NCI-H69 (cell line): Measurements from ENCODE around the gene TFCP2.

ENCODE experiments used
- DNase-seq: peaks from one replicate; lab custom pipeline; 2025; lab: John Stamatoyannopoulos, UW

Gene TFCP2

DNA sequence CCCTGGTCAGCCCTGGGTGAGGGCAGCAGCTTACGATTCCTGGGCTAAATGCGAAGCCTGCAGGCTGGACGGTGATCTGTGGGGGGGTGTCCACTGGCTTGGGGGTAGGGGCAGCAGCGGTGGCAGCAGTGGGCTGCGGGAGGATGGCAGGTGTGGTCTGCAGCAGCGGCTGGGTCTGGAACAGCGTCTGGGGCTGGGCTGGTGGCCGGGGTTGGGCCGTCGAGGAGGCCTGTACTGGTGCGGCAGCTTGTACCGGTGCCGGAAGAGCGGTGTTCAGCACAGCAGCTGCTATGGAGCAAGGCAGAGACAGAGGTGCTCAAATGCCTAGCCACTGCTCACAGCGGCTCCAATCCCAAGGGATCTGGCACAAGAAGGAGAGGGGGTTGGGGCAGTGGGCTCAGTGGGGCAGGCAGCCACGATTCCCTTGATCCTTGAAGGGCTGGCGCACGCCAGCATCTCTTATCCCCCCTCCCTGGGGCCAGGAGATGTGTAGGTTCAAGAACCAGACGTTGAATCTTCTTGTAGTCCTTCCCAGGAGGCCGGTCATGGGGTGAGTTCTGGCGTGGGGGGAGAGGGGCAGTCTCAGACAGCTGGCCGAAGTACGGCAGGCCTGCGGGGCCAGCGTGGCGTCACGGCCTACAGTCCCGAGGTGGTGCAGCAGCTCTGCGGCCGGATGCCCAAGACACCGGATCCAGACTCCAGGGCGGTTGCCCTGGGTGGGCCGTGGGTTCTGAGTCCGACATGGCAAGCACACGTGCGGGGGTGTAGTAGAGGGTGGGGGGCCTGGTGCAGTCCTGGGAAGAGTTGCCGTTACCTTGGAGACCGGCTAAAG, 25.0 kb upstream of the TFCP2 start:
- no peak for DNase-seq

DNA sequence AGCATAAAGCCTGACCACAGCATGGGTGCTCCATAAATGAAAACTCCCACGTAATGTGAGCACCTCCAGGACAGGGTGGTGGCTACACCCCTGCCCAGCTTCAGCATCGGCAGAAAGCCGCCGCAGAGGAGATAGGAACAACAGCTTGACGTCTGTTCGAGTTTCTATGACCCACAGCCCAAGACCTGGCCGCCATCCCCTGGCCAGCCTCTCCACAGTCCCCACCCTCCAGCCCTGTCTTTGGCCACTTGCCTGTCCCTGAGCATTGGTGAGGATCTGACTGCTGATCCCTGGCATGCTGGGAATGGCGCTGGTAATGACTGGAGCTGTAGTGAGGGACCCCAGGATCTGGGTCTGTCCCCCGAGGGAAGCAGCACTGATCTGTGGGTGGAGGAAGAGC, 23.6 kb upstream of the TFCP2 start:
- DNase-seq, result no peak

DNA sequence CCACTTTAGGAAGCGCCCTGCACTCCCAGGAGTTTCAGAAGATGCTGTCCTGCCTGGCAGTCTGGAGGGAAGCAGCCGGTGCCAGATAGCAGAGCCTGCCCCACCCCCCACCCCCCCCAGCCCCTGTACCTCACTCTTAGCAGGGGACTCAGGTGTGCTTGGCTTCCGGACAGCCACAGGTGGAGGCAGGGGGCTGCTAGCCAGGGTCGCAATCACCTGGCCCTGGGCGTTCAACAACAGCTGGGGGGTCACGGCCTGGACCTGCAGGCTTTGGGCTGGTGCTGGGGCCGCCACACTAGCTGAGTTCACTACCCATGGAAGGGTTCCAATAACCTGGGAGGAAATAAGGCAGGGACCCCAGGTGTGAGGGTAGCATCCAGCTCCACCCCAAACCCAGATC, 22.9 kb upstream of the TFCP2 start:
- DNase-seq, result no peak

DNA sequence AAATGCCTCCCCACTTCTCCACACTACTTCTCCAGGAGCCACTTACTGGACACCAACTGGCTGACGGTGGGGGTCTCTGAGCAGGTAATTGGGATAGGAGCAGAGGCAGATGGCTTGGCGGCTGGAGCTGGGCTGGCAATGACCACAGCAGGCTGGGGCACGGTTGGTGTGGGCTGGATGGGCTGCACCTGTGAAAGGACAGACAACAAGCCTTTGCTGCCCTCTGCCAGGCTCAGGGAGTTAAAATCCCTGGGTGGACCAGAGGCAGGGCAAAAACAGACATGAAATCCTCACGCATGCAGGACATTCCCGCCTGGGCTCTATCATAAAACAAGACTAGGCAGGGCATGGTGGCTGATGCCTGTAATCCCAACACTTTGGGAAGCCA, 19.3 kb upstream of the TFCP2 start:
- peak; percentile 11 for DNase-seq

DNA sequence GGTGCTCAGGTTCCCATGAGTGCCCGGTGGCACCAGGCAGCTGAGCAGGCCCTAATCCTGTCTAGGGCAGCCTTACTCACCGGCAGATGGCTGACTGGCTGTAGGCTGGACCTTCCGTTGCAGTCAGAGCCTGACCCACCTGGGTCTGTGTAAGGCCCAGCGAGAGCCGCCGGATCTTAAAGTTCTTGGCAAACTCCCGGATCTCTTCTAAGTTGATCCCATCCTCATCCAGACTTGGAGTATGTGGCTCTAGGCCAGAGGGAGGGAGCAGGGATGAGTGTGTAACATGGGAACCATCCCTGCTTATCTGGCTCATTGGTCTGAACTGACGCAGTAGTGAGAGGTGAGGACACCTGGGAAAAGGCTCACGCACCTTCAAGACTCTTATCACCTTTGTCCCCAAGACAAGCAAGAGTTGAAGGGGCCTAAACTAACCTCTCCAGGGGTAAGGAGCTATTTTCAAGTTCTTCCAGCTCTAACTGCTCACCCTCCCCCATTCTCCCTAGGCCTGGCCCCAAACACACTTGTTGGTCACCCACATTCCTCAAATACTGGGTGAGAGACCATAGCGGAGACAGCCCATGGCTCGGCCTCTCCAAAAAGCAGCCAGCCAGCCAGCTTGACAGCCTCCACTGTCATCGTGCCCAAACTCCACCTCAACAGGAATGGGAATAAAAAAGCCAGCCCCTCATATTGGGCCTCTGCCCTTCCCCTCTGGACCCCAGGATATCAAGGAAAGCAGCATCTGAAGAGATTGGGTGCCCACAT, 18.8 kb upstream of the TFCP2 start:
- DNase-seq, result no peak

DNA sequence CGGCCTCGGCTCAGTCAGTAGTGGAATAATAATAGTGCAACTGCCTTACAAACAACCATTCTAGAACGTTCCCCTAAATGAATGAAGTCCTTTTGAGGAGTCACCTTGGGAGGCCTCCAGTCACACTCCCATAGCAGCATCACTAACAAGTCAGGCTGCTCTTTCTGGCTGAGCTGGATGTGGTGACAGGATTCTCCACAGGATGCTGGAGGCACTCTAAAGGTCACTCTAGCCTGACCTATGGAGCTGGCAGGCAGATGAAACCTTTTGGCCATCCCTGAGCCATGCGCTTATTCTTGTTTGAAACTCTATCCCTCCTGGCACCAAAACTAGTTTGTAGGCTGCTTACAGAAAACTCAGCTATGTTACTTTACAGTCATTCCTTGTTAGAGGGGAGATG, 17.9 kb upstream of the TFCP2 start:
- DNase-seq, result no peak

DNA sequence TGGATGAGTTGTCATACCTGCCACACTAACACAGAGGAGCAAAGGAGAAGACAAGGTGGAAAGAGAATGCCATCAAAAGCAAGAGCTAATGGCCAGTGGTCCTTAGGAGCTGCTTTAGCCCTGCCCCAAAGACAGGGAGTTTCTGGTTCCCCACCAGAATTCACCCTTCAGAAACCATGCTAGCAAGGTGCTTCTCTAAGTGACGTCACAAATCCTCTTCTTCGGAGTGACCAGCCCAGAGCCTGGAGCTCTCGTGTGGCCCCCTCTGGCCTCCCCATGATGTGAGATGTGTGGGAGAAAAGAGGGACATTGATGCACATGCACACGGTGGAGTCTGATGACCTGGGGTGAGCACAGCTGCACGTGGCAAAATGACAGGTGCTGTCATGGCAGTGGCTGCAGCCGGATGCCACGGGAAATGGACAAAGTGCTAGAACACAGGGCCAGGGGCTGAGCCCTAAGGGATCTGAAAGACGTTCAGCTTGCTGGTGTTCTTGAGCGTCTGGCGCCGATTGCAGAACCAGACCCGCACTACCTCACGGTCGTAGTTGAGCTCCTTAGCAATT, 16.9 kb upstream of the TFCP2 start:
- no peak for DNase-seq

DNA sequence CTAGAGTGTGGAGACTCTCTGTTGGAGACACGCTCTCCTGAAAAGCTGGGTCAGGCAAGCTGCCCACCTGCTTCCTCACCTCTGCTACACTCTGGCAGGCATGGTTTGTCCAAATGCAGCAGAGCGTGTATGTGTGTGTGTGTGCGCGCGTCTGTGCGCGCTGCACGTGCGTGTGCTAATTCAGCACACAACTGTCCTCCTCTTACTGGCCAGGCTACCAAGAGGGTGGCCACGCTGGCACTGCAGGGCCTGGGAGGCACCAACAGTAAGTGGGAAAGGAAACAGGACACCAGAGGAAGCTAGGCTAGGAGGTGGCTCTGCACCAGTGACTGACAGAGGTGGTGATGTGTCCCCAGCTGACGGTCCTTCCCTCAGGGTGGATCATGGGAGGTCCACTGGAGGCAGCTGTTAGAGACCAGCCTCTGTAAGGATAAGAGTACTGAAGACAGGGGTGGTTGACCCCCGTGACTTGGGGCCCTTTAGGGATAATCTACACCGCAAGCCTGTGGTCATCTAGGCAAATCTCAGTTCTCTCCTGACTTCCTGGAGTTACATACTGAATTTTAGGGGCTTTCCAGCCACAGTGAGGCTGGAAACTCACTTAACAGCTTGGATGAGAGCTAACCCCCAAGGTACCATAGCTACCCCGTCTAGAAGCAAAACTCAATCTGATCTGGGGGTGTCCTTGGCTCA, 15.6 kb upstream of the TFCP2 start:
- peak; percentile 46 for DNase-seq

DNA sequence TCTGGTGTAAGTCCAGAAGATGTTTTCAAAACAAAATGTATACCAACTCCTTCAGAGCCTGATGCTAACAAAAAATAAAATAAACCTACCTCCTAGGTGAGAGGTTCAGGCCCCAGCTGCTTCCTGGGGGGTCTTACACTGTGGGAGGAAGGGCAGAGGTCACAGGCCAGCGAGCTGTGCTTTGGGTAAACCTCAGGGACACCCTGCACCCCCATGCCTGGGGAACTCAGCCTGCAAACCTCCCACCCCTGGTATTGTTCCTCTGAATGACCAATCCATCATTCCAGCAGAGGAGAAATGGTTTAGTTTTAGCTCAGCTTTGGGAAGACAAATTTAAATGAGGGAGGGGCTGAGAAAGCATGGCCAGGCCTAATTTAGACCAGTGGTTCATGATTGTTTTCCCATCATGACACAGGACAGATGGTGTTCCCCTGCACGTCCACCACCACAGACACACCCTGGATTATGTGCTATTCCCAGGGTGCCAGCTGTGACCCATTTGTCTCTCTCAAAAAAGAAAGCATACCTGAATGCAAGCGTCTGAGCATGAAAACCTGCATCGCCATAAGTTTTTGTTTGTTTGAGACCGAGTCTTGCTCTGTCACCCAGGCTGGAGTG, 14.5 kb upstream of the TFCP2 start:
- peak; percentile 89 for DNase-seq

DNA sequence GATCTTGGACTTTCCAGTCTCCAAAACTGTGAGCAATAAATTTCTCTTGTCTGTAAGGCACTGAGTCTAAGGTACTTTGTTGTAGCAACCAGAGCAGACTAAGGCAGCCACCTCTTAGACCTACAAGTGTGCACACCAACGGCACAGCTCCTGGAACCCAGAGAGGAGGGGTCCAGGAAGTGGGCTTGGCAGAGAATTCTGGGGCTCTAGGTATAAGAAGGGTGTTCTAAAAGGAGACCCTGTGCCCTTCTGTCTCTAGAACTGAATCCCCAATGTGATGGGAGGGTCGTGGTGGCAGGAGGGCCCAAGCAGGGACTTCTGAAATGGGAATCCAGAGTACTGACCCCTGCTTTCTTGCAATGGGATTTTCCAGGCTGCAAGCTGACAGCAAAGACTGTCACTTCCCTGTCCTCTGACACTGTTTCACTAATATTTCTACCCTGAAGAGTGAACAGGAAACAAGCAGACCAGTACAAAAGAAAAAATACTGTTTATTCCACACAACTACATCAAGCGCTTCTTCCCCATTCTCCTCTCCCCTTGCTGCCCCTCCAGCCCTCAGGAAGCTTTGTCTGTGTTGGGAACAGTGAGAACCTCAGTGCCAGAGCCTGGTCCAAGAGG, 13.6 kb upstream of the TFCP2 start:
- peak; percentile 32 for DNase-seq

DNA sequence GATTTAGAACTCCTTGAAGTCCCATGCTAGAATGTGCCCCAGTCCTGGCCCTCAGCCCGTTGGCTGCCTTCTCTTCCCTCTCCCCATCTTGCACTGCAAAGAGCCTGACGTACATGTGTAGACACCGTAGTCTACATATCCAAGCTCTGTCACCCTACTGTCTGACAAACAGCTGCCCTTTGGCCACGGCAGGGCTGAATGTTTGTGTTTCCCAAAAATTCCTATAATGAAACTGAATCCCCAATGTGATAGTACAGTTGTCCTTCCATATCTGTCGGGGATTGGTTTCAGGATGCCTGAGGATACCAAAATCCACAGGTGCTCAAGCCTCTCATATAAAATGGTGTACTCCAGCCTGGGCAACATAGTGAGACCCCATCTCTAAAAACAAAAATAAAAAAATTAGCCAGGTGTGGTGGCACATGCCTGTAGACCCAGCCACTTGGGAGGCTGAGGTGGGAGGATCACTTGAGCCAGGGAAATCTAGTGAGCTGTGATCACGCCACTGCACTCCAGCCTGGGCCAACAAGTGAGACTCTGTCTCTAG, 12.3 kb upstream of the TFCP2 start:
- no peak for DNase-seq

DNA sequence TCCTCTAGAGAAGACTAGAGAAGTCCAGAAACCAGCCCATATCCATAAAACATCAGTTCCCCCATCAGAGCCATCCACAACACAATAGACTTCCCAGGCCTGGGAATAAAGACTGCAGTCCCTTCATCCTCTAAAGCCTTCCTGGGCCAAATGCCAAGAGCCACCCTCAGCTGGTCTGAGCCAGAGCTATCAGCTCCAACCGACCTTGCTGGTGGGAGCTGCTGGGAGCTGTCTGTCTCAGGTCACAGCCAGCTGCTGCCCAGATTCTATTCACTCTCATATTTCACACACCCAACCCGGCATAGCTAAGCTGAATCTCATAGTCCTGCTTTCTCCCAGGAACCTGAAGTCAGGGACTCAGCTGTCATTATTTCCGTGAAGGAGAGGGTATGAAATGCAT, 10.9 kb upstream of the TFCP2 start:
- DNase-seq, result peak; percentile 96

DNA sequence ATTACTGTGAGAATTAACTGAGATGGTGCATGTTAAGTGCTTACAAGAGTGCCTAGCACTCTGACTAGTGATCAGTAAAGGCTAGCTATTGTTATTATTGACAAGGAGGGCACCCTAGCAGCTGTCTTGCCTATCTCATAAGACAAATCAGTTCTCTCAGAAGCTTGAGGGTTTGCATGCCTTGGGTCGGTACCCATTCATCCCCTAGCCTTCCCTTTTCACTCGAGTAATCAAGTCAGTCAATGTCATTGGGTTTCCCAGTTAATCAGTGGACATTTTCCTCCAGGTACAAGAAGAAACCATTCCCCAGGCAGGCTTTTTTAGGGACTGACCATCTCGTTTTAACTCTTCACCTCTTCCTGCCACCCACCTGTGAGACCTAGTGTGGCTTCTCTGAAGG, 10.4 kb upstream of the TFCP2 start:
- no peak for DNase-seq

DNA sequence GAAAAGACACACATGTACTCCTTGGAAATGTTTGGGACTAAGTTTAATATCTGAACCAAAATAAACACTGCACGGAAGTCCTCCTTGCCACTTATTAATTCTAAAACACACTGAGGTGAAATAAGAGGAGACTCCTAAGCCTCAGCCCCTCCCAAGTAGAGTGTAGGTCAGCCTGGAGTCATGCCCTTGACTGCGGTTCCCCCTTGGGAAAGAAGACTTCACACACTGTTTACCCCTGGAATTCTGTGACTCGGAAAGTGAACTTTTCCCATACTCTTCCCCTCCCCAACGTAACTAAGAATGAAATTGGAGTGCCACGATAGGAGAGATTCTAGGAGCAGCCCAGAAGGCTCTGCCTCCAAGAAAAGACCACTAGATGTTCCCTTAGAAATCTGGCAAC, 8.6 kb upstream of the TFCP2 start:
- DNase-seq, result no peak

DNA sequence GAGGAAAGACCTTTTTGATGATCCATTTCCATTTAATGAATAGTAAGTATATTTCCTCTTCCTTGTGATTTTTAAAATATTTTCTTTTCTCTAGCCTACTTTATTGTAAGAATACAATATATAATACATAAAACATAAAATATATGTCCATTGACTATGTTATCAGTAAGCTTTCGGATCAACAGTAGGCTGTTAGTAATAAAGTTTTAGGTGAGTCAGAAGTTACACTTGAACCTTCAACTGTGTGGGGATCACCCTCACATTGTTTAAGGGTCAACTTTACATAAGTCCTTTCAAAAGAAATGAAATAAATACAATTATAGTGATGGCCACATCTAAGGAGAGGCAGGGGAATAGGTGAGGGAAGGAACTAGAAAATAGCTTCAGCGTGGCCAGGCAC, 5.0 kb upstream of the TFCP2 start:
- no peak for DNase-seq

DNA sequence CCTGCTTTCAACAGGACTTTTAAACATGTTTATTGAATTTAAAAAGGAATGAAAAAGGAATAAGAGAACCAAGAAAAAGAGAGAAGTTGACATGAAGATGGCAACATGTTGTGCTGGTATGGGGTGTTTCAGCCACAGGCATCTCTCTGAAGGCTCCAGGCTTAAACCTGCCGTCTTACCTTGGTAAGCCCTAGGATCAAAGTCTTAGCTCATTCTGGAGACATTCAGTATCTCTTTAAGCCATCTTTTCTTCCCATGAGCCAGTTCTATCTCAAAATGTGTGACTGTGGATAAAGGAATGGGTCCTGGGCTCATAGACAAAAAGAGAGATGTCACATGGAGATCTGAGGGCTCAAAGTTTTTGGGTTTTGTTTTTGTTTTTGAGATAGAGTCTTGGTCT, 1.6 kb upstream of the TFCP2 start:
- DNase-seq, result no peak

DNA sequence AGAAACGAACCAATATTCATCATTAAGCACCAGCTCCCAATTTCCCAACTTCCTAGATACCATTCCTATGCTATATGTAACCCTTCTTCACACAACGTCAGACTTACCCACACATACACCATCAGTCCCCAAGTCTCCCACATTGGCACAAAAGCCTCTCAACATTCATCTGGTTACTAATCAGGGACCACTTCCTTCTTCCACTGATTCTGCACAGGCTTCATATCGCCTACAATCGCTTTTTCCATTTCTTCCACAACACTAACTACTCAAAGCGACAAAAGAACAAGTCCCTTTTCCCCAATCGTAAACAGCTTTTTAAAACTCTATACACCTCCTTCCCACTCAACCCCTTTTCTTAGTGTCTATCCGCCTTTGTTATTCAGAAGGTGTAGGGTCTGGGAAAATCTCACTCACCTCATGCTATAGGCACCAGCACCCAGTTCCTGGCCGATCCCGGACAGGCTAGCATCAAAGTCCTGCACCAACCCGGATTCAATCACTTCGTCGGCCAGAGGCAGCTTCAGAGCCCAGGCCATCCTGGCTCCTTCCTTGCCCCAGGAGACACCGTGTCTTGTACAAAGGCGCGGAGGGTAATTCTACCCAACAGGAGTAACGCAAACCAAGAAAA, 936 bp downstream of the TFCP2 start:
- DNase-seq, result peak; percentile 63

DNA sequence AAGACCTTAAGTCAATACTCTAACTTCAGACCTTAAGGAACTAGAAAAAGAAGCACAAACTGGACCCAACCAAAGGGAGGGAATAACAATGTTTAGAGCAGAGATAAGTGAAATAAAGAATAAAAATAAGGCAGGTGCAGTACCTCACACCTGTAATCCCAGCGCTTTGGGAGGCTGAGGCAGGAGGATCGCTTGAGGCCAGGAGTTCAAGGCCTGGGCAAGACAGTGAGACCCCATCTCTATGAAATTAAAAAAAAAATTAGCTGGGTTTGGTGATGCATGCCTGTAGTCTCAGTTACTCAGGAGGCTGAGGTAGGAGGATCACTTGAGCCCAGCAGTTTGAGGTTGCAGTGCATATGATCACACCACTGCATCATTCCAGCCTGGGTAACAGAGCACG, 9.1 kb downstream of the TFCP2 start:
- DNase-seq, result no peak

DNA sequence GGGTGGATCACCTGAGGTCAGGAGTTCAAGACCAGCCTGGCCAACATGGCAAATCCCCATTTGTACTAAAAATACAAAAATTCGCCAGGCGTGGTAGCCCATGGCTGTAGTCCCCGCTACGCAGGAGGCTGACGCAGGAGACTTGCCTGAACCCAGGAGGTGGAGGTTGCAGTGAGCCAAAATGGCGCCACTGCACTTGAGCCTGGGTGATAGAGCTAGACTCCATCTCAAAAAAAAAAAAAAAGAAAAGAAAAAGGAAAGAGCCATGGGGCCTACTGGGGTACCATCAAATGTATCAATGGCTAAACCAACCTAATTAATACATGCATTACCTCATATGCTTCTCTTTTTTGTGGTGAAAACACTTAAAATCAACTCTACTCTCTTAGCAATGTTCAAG, 10.7 kb downstream of the TFCP2 start:
- no peak for DNase-seq

DNA sequence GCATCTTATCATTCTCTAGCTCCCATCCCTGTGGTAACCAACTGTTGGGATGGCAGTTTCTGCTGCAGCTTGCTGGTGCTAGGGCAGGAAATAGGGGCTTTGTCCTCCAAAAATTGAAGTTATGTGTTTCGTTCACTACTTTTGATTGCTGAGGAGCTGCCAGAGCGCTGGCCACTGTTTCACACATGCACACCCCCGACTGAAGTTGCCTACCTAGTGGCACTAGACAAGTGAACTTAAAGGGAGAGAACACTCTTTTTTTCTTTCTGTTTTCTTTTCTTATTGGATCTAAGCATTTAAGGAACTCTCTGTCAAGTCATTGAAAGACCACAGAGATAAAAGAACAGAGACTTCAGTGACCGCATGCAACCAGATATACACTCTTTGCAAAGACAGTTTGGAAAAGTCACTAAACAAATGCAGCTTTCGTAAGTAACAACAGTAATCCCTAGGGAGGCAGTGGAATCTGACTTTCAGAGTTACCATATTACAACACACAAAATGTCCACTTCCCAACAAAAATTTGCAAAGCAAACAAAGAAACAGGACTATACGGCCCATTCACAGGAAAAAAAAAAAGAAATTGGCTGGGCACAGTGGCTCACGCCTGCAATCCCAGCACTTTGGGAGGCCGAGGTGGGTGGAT, 12.0 kb downstream of the TFCP2 start:
- DNase-seq, result no peak
